22Rv1 (cell line): ENCODE measurements around the gene CYTIP.

Experiments
- ZFX ChIP-seq: fragments of 450-650 bp; IDR thresholded peaks from 2 replicates; pipeline ENCODE4 v1.6.1; 2017; ENCODE audit warnings: antibody characterized with exemption, borderline replicate concordance
- TF ChIP-seq, protein P1 (sequence below): fragments of 450-650 bp; IDR thresholded peaks from 2 replicates; pipeline ENCODE4 v1.5.1; 2017; ENCODE audit warnings: mild to moderate bottlenecking

DNA sequence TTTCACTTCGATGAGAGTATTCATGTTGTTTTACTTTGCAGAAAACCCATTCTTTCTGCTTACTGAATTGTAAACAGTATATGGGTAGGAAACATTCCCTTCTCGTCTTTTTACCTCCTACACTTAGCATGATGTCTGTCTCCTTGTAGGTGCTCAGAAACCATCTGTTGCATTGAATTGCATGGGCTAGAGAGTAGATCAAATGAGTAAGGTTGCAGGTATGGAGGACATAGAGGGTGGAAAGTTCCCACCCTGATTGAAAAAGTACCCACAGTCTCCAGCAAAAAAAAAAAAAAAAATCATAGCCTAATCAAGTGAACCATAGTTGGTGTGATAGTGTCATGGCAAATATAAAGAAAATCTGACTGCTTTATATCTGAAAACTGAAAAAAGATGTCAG lies 1.7 kb downstream of the CYTIP start:
- TF ChIP-seq, protein P1, sequence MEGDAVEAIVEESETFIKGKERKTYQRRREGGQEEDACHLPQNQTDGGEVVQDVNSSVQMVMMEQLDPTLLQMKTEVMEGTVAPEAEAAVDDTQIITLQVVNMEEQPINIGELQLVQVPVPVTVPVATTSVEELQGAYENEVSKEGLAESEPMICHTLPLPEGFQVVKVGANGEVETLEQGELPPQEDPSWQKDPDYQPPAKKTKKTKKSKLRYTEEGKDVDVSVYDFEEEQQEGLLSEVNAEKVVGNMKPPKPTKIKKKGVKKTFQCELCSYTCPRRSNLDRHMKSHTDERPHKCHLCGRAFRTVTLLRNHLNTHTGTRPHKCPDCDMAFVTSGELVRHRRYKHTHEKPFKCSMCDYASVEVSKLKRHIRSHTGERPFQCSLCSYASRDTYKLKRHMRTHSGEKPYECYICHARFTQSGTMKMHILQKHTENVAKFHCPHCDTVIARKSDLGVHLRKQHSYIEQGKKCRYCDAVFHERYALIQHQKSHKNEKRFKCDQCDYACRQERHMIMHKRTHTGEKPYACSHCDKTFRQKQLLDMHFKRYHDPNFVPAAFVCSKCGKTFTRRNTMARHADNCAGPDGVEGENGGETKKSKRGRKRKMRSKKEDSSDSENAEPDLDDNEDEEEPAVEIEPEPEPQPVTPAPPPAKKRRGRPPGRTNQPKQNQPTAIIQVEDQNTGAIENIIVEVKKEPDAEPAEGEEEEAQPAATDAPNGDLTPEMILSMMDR: no peak
- TF ChIP-seq ZFX: no peak
